ENCODE data around the gene PRIMA1.

- TF ChIP-seq, protein P1, sequence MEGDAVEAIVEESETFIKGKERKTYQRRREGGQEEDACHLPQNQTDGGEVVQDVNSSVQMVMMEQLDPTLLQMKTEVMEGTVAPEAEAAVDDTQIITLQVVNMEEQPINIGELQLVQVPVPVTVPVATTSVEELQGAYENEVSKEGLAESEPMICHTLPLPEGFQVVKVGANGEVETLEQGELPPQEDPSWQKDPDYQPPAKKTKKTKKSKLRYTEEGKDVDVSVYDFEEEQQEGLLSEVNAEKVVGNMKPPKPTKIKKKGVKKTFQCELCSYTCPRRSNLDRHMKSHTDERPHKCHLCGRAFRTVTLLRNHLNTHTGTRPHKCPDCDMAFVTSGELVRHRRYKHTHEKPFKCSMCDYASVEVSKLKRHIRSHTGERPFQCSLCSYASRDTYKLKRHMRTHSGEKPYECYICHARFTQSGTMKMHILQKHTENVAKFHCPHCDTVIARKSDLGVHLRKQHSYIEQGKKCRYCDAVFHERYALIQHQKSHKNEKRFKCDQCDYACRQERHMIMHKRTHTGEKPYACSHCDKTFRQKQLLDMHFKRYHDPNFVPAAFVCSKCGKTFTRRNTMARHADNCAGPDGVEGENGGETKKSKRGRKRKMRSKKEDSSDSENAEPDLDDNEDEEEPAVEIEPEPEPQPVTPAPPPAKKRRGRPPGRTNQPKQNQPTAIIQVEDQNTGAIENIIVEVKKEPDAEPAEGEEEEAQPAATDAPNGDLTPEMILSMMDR (IDR thresholded peaks at IDR 0.05) = no peak
- TF ChIP-seq EP300 (IDR thresholded peaks at IDR 0.05) (no peak), POLR2A (IDR thresholded peaks at IDR 0.05) (no peak), POLR2AphosphoS5 (IDR thresholded peaks at IDR 0.05) (no peak)
These were observed 3.4 kb downstream of the PRIMA1 start for GRCh38 chr14:93784878-93785277.
